GM18868 (cell line): Measurements from ENCODE around the gene PCDHGB7.
"Not testable (repeated sequence)": the region's sequence is repeated elsewhere in the genome, so short reads cannot be mapped to it uniquely, and the experiment has no call there.

Source experiments
- ATAC-seq: cut with Tn5 transposase; IDR thresholded peaks from one replicate; pipeline ENCODE4 v1.9.1; 2021; ENCODE audit warnings: mild to moderate bottlenecking, moderate library complexity; ENCODE audit not compliant: unreplicated experiment

PCDHGB7 gene

GRCh38 chr5:141422742-141423291 is 5.3 kb downstream of the PCDHGB7 start:
- ATAC-seq = no peak

DNA sequence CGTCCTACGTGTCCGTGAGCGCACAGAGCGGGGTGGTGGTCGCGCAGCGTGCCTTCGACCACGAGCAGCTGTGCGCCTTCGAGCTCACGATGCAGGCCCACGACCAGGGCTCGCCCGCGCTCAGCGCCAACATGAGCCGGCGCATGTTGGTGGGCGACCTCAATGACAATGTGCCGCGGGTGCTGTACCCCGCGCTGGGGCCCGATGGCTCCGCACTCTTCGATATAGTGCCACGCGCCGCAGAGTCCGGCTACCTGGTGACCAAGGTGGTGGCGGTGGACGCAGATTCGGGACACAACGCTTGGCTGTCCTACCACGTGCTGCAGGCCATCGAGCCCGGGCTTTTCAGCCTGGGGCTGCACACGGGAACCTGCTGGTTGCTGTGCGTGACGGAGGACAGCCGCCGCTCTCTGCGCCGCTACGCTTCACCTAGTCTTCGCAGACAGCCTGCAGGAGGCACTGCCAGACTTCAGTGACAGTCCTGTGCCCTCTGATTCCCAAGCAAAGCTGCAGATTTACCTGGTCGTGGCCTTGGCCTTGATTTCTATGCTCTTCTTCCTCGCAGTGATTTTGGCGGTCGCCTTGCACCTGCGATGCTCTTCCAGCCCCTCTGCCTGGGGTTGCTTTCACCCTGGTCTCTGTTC is 10.4 kb downstream of the PCDHGB7 start:
- ATAC-seq = no peak

GRCh38 chr5:141430332-141431113 is 13.0 kb downstream of the PCDHGB7 start, which contains the start of gene PCDHGA12:
Gene PCDHGA12 (plus strand): TSS chr5:141430507. CDS start chr5:141430760, 253 bp downstream.
- ATAC-seq = peak; percentile 89

DNA sequence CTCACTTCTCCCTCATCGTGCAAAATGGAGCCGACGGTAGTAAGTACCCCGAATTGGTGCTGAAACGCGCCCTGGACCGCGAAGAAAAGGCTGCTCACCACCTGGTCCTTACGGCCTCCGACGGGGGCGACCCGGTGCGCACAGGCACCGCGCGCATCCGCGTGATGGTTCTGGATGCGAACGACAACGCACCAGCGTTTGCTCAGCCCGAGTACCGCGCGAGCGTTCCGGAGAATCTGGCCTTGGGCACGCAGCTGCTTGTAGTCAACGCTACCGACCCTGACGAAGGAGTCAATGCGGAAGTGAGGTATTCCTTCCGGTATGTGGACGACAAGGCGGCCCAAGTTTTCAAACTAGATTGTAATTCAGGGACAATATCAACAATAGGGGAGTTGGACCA is 13.8 kb downstream of the PCDHGB7 start:
- ATAC-seq = peak; percentile 56

- not testable (repeated sequence) for ATAC-seq
Observed at GRCh38 chr5:141432308-141432707, 14.8 kb downstream of the PCDHGB7 start.

DNA sequence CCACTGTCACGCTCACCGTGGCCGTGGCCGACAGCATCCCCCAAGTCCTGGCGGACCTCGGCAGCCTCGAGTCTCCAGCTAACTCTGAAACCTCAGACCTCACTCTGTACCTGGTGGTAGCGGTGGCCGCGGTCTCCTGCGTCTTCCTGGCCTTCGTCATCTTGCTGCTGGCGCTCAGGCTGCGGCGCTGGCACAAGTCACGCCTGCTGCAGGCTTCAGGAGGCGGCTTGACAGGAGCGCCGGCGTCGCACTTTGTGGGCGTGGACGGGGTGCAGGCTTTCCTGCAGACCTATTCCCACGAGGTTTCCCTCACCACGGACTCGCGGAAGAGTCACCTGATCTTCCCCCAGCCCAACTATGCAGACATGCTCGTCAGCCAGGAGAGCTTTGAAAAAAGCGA is 15.2 kb downstream of the PCDHGB7 start:
- not testable (repeated sequence) for ATAC-seq

DNA sequence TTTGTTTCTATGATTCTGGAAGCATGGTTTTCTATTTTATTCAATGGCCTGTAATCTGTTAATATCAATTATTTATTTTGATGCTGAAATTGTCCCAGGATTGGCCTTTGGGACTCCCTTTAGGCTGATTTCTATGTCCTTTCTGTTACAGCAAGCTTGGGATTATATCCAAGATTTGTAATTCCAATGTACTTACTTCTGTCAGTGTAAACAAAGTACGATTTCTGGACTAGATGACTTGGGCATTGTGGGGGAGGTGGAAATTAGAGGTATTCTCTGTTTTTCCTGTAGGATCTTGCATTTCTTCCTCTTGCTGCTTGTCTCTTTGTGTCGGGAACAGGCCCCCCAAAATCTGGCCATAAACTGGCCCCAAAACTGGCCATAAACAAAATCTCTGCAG is 16.5 kb downstream of the PCDHGB7 start:
- no peak for ATAC-seq

- ATAC-seq = no peak
Observed at GRCh38 chr5:141437221-141437620, 19.7 kb downstream of the PCDHGB7 start.

DNA sequence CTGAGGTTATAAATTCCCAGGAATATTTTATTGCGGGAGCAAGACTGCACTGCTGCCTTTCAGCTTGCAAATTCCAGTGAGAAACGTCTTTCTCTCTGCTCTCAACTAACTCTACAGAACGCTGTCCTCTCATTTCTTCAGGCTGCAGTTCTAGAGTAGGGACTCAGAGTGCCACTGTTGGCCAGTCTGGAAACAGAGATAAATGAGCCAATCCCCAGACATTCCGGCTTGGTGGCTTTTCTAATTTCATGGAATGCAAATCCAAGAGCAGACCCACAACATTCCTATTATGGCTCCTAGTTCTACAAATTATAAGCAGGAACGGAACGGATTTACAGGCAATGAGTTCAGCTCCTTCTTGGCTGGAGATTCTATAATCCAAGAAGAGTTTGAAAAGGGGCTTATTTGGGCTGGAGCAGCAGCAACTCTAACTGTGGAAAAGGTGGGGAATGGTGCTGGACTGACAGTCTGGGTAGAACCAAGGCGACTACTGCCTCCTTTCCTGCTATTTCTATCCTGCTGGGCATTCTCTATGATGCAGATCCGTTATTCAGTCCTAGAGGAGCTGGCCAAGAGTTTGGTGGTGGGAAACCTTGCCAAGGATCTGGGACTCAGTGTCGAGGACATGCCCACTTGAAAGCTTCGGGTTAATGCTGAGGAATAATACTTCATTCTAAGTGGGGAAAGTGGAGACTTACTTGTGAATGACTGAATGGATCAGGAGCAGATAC is 22.1 kb downstream of the PCDHGB7 start:
- no peak for ATAC-seq

DNA sequence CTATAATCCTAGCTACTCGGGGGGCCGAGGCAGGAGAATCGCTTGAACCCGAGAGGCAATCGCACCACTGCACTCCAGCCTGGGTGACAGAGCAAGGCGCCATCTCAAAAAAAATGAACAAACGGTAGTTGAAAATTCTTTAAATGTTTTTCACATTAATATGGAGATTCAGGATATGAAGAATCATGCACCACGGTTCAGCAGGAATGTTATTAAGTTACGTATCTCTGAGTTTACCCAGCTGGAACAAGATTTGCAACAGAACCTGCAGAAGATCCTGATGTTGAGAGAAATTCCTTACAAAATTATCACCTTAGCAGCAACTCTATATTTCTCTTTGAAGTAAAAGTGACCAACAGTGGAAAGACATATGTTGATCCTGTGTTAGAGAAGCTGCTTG is 22.9 kb downstream of the PCDHGB7 start:
- ATAC-seq = no peak

- ATAC-seq = no peak
Observed at GRCh38 chr5:141441571-141442170, 24.2 kb downstream of the PCDHGB7 start.

GRCh38 chr5:141465351-141465750 is 47.9 kb downstream of the PCDHGB7 start:
- no peak for ATAC-seq
